NB4 (cell line): ENCODE measurements around the gene MIER1.

Source experiments
- POLR2A ChIP-seq: IDR thresholded peaks from 2 replicates; pipeline ENCODE4 v1.6.1; 2011; ENCODE audit warnings: mild to moderate bottlenecking; ENCODE audit not compliant: insufficient read length; ENCODE audit errors: extremely low read depth
- TF ChIP-seq, protein P1 (sequence below): IDR thresholded peaks from one replicate; pipeline ENCODE4 v1.5.1; 2012; ENCODE audit warnings: low read depth, low read length

GRCh38 chr1:66930823-66931174, 6.0 kb downstream of the MIER1 start:
- TF ChIP-seq, protein P1, sequence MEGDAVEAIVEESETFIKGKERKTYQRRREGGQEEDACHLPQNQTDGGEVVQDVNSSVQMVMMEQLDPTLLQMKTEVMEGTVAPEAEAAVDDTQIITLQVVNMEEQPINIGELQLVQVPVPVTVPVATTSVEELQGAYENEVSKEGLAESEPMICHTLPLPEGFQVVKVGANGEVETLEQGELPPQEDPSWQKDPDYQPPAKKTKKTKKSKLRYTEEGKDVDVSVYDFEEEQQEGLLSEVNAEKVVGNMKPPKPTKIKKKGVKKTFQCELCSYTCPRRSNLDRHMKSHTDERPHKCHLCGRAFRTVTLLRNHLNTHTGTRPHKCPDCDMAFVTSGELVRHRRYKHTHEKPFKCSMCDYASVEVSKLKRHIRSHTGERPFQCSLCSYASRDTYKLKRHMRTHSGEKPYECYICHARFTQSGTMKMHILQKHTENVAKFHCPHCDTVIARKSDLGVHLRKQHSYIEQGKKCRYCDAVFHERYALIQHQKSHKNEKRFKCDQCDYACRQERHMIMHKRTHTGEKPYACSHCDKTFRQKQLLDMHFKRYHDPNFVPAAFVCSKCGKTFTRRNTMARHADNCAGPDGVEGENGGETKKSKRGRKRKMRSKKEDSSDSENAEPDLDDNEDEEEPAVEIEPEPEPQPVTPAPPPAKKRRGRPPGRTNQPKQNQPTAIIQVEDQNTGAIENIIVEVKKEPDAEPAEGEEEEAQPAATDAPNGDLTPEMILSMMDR: no peak
- TF ChIP-seq POLR2A: no peak
